Putamen (tissue), 1 donor: Measurements from ENCODE around the gene SLC43A3.

Experiments used
- DNase-seq: peaks from one replicate; pipeline ENCODE4 v3.0.0-alpha.2; 2016; ENCODE audit warnings: low spot score

The SLC43A3 gene

DNA sequence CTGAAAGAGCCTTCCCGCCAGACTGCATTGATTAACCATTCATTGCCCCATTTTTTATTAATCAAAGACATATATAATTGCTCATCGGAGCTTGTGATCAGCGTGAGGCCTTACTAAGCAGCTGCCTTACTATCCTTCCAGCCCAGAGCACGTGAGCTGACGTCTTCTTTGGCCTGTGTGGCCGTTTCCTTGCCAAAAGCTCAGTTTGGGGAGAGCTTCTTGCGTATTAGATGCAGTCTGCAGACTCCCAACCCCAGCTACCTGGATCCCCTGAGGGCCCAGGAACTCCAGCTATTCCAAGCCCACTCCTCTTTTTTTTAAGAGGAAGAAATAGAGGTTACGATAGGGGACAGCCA is 784 bp upstream of the SLC43A3 start:
- DNase-seq, result peak; percentile 64

DNA sequence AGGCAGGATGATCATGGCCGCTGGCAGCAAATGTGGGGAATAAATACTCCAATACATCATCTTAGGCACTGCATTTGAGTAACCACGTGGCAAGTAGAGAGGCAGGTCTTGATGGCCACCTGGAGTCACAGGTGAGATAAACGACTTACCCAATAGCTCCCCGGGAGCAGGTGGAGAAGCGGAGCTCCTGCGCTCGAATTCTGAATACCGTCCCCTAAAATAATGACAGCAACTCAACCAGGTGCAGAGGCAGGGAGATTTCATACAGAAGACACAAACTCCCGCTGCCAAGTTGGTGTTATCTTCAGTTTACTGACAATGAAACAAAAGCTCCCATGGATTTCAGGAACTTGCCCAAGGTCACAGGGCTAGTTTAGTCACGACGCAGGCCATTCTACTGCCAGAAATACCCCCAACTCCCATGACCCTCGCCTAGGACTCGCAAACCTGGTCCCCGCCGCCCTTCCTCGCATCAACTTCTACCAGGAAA is 437 bp downstream of the SLC43A3 start:
- no peak for DNase-seq

DNA sequence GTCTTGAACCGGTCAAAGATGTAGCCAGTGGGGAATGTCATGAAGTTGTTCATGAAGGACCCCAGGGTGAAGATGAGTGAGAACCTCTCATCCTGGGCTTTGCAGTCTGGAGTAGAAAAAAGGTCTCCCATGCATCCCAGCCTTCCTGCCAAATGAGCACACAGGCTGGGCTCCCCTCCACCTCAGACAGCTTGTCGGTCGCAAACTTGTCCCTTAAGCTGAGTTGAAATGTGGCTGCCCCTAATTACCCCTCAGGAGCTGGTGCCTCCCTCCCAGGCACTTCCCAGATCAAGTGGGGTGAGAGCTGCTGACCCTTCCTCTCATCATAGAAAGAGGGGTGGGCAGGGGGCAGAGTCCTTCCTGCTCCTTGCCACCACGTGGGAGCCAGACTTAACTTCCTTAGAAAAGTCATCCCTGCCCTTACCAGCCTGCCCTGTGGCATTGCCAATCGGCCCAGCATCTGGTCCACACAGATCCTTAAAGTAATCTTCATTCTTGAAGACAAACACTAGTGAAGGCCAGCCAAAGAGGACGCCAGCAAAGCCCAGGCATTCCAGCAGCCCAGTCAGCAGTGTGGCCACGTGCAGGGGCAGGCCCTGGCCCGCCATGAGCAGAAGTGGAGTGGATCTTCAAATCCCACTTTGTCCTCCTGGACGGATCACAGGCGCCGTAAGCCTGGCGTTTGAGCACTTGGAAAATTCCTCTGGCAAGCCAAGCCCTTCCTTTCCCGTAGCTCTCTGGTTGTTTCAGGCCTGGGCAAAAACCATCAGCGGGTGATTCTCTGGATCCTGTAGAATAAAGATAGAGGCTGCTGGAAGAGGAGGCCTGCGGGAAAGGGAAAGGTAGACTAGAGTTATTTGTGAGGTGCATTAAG is 1.1 kb downstream of the SLC43A3 start:
- no peak for DNase-seq

DNA sequence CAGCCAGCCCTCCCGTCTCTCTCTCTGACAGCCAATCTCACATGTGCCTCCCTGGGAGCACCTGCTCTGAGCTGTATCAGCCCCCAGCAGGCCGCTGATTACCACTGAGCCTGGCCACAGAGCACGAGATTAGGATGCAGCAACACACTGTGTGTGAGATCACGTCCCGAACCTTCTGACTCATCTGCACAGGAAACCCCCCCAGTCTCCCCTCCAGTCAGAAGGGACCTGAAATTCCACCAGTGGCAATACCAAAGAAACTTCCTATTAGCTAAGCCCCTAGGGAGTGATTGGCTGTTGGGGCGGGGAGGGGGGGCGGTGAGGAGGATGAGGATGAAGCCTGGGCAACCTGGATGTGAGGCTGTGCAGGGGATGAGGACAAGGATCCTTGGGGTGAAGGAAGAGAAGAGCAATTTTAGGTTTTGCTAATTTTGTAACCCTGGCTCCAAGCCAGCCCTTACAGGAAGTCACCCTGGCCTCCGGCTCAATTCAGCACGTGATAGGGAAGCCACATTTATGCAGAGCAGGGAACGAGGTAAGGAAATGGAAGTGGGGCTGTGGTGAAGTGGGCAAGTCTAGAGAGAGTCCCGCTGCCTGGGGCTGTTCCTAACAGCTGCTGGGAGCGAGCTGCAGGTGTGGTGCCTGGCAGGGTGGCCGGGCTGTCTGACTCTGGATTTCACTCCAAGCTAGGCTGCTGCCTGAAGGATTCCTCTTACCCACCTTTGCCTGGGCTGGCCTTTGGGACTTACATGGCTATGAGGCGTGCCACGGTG is 1.9 kb downstream of the SLC43A3 start:
- DNase-seq, result peak; percentile 15

- DNase-seq, result no peak
Measured at GRCh38 chr11:57424137-57424791, 2.7 kb downstream of the SLC43A3 start.

GRCh38 chr11:57422669-57423068 is 4.3 kb downstream of the SLC43A3 start:
- no peak for DNase-seq

DNA sequence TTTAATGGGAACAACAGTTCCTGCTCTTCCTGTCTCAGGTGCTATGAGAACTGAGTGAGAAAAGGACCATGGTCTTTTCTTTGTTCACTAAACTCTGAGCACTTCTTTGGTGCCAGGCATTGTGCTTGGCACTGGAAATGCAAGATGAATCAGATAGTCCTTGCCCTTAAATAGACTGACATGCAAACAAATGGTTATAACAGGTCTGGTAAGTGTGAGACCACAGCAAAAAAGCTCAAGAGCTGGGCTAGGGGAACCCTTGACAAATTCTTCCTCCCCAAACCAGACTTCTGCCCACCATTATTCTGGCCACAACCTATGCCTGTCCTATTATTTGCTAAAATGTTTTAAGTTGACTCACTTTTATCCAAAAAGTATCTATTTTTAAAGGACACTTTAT is 5.1 kb downstream of the SLC43A3 start:
- DNase-seq, result no peak

DNA sequence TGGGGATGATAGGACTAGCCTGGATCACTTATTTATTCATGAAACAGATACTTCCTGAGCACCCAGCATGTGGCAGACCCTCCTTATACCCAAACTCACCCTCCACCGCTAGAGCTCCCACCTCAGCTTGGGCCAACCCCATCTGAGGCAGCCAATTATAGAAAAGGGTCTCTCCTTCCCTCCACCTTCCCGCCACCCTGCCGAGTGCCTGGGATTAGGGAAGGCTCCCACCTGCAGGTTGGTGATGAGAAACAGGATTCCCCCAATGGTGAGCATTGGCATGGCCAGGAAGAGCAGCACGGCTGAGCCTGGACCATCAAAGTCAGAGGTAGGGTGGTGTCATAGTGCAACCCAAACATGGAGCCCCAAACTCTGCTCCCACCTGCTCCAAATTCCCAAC is 5.9 kb downstream of the SLC43A3 start:
- no peak for DNase-seq

DNA sequence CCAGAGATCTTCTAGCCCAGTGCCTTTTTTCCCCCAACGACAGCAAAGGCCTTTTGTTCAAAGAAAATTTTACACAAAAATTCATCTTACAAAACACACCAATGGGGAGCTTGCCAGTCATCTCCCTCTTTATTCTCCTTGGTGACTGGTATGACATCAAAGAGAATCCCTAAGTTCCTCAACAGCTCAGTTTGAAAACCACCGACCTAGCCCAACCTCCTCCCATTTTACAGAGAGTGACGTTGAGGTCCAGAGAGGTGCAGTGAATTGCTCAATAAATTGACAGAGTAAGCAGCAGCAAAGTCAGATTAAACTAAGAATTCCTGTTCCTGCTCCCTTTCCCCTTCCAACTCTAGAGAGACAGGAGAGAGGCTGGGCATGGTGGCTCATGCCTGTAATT is 7.8 kb downstream of the SLC43A3 start:
- DNase-seq, result no peak

DNA sequence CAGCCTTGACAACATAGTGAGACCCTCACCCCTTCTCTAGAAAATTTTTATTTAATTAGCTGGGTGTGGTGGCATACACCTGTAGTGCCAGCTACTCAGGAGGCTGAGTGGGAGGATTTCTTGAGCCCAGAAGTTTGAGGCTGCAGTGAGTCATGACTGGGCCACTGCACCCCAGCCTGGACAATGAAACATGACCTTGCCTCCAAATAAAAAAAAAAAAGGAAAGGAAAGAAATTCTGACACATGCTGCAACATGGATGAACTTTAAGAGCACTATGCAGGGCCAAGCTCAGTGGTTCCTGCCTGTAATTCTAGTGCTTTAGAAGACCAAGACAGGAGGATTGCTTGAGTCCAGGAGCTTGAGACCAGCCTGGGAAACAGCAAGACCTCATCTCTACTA is 8.8 kb downstream of the SLC43A3 start:
- no peak for DNase-seq

DNA sequence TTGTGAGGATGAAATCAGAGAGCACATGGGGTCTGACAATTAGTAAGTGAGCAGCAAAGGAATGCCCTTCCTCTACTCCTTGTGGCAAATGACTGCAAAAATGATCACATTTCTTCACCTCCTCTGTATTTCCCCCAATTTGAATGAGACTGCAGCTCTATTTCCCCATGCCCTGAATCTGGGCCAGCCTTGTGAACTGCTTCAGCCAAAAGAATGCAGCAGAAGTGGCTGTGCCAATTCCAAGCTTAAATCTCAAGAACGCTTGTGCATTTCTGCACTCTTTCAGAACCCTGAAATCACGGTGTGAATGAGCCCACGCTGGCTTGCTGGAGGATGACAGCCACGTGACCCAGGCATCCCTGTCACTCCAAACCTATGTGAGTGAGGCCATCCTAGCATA is 9.9 kb downstream of the SLC43A3 start:
- DNase-seq, result no peak

DNA sequence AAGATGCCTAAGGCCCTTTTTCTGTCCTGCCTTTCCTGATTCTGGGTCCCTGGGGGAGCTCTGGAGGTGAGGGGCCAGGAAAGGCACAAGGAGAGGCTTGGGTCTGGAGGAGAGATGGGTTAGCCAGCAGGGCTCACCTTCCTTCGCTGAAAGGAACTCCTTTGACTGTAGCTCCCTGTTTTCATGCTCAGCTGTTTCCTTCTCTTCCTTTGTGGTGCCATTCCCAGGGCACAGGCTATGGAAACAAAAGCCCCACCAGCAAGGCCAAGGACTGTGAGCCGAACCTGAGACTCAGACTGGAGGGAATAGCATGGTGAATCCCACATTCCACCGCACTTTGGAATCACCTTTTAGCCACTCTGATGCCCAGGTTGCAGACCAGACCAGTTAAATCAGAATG is 10.5 kb downstream of the SLC43A3 start:
- no peak for DNase-seq

DNA sequence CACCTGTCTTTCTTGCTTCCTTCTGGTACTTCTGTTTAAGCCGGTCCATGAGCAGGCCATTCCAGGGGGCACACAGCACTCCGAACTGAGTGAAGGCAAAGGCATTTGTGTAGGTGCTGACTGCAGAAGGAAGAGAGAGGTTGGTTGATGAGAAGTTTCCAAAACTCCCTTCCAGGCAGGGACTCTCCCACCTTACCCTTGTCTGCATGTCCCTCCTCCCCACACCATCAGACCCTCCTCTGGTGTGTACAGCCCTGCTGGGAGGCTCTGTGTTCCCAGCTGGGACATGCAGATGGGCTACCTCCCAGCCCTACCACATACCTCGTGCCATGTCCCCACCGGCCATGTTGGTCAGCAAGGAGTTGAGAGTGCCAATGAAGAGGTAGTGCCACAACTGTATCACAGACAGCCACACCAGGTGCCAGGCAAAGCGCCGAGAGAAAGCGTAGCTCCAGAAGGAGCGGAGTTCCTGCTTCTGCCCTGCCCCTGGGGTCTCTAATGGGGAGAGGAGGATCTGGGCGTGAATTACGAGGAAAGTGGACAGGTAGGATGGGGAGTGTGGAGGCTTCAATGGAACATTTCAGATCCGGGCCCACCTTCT is 12.2 kb downstream of the SLC43A3 start:
- no peak for DNase-seq

- no peak for DNase-seq
Measured at GRCh38 chr11:57413681-57414080, 13.2 kb downstream of the SLC43A3 start.

DNA sequence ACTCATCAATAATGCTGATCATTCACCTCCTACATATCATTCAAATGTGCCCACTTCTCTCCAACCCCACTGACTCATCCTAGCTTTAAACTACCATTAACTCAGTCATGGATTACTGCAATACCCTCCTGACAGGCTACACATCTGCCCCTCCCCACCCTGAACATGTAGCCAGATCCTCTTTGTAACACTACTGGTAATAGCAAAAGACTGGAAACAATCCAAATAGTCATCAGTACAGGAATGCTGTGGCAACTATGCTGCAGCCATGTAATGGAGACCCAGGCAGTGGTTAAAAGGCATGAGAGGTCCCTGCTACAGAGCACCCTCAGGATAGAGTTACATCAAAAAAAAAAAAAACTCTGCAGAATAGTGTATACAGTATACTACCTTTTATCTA is 16.6 kb downstream of the SLC43A3 start:
- no peak for DNase-seq

GRCh38 chr11:57409321-57410100 is 17.4 kb downstream of the SLC43A3 start:
- DNase-seq, result no peak

GRCh38 chr11:57408771-57409170 is 18.1 kb downstream of the SLC43A3 start:
- no peak for DNase-seq

GRCh38 chr11:57407941-57408475 is 18.9 kb downstream of the SLC43A3 start:
- no peak for DNase-seq

DNA sequence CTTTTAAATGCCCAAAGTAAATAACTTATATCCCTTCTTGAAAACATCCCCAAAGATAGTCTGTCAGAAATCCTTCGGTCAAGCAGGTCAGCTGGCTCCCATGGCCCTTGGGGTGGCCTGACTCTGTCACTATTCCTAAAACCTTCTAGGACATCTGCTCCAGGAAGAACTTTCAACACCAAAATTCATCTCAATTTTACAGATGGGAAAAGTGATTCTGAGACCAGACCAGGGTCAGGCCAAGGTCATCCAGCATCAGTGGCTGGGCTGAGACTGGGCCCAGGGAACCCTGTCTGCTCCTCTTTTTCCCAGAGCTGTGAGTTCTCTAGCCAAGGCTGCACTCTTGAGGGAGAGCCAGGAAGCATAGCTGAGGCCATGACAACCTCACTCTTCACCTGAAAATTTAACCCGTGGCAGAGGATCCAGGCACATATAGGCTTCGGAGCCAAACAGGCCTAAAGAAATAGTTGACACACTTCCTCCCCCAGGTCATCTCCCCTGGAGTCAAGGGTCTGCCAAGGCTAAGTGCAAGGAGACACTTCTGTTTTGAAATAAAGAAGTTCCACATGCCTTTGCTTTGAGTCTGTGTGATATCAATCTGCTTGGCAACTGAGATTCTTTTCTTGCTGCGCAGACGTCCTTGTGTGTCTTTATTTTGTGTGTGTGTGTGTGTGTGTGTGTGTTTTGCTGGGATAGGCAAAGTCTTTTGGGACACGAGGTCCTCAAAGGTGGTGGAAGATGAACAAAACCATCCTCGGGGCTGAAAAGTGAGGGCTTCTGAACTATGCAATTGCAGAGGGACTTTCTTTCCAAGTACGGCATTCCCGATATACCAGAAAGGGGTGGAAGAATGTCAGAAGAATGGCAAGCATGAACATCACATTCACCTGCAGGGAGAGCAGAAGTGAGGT is 19.7 kb downstream of the SLC43A3 start:
- DNase-seq, result no peak

DNA sequence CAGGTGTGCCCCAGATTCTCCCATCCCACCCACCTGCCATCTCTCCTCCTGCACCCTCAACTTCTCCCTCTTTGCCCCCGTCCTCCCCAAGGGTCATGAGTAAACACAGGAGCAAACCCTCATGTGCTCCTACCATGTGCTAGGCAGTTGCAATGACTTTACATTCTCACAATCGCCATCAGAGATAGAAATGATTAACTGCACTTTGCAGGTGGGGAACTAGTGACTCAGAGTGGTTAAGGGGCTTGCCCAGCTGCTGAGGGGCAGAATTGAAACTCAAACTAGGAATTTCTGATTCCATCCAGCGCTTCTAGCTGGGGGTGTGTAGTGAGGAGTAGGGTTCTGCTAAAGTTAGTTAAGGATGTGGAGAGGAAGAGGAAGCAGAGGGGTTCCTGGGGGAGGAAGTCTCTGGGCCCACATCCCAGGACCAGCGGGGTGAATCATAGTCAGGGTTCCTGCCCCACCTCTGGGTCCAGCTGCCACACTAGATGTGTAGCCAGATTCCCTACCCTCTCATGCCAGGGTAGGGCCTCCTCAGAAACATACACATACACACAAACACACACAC is 20.5 kb downstream of the SLC43A3 start:
- no peak for DNase-seq
